Activated gamma-delta T cell (primary cell): Measurements from ENCODE around the gene SETBP1.

ENCODE experiments used
- DNase-seq: peaks from one replicate; lab custom pipeline; 2025; lab: John Stamatoyannopoulos, UW
- total RNA-seq, 2 donors: gene quantifications; one replicate each; lab custom pipeline; 2026; lab: John Stamatoyannopoulos, UW

Gene SETBP1
- total RNA-seq, result 2.7 to 12.3 reads per million in 2 donors

- peak; percentile 26 for DNase-seq
These were observed at the start of gene SETBP1 for GRCh38 chr18:44680273-44681075. Gene SETBP1, plus strand, starts transcription at chr18:44680888. Its CDS starts 20,459 bp downstream, at chr18:44701347.

GRCh38 chr18:44632469-44633145 lies 48.1 kb upstream of the SETBP1 start:
- DNase-seq, result no peak

GRCh38 chr18:44635546-44635945 lies 45.1 kb upstream of the SETBP1 start:
- no peak for DNase-seq

- no peak for DNase-seq
These were observed 44.4 kb upstream of the SETBP1 start for GRCh38 chr18:44636241-44636640.

- DNase-seq, result no peak
These were observed 43.3 kb upstream of the SETBP1 start for GRCh38 chr18:44637210-44638033.

GRCh38 chr18:44638034-44638540 lies 42.6 kb upstream of the SETBP1 start:
- no peak for DNase-seq

- no peak for DNase-seq
These were observed 41.9 kb upstream of the SETBP1 start for GRCh38 chr18:44638811-44639210.

- DNase-seq, result no peak
These were observed 37.7 kb upstream of the SETBP1 start for GRCh38 chr18:44643004-44643403.

GRCh38 chr18:44651478-44651877 lies 29.2 kb upstream of the SETBP1 start:
- no peak for DNase-seq

- no peak for DNase-seq
These were observed 28.6 kb upstream of the SETBP1 start for GRCh38 chr18:44651918-44652572.

GRCh38 chr18:44652722-44653121 lies 28.0 kb upstream of the SETBP1 start:
- DNase-seq, result no peak

GRCh38 chr18:44654573-44654972 lies 26.1 kb upstream of the SETBP1 start:
- DNase-seq, result no peak

- no peak for DNase-seq
These were observed 25.3 kb upstream of the SETBP1 start for GRCh38 chr18:44655435-44655834.

- DNase-seq, result no peak
These were observed 20.9 kb upstream of the SETBP1 start for GRCh38 chr18:44659771-44660170.

- DNase-seq, result no peak
These were observed 12.3 kb upstream of the SETBP1 start for GRCh38 chr18:44668270-44668975.

GRCh38 chr18:44671914-44672313 lies 8.8 kb upstream of the SETBP1 start:
- no peak for DNase-seq

- DNase-seq, result no peak
These were observed 8.2 kb upstream of the SETBP1 start for GRCh38 chr18:44672506-44672905.

- DNase-seq, result no peak
These were observed 7.3 kb upstream of the SETBP1 start for GRCh38 chr18:44673256-44673880.

GRCh38 chr18:44677933-44678332 lies 2.8 kb upstream of the SETBP1 start:
- DNase-seq, result no peak

GRCh38 chr18:44678725-44679055 lies 2.0 kb upstream of the SETBP1 start:
- DNase-seq, result no peak
